Brain microvascular endothelial cell (primary cell): ENCODE data around the gene ATMIN.

Experiments
- DNase-seq: peaks from one replicate; pipeline ENCODE4 v3.0.0-alpha.2; 2020
- H3K27ac ChIP-seq: fragments of 250-450 bp; sonication (Bioruptor Pico); 2 replicates; pipeline ENCODE4 v1.5.1; 2020; ENCODE audit warnings: mild to moderate bottlenecking, moderate library complexity
- H3K27me3 ChIP-seq: fragments of 250-450 bp; sonication (Bioruptor Pico); replicated peaks from 2 replicates; pipeline ENCODE4 v1.5.1; 2020; ENCODE audit warnings: mild to moderate bottlenecking
- H3K36me3 ChIP-seq: fragments of 250-450 bp; sonication (Bioruptor Pico); replicated peaks from 2 replicates; pipeline ENCODE4 v1.5.1; 2020; ENCODE audit warnings: mild to moderate bottlenecking
- H3K4me3 ChIP-seq: 2 replicates; pipeline ENCODE4 v1.5.1; 2011; ENCODE audit warnings: low read depth, mild to moderate bottlenecking, control low read depth, low read length, moderate library complexity
- in situ Hi-C: cut with HindIII; loops from 2 replicates; pipeline ENCODE4 v1.10.0; 2017; ENCODE audit warnings: low sequenced_read_pairs, low pct_ligation_motif_present
- TF ChIP-seq, protein P1 (sequence below): IDR thresholded peaks from 2 replicates; pipeline ENCODE4 v1.5.1; 2011; ENCODE audit warnings: low read depth, mild to moderate bottlenecking, moderate library complexity, low read length, control low read depth, inconsistent platforms; ENCODE audit errors: missing control alignments

ATMIN gene

DNA sequence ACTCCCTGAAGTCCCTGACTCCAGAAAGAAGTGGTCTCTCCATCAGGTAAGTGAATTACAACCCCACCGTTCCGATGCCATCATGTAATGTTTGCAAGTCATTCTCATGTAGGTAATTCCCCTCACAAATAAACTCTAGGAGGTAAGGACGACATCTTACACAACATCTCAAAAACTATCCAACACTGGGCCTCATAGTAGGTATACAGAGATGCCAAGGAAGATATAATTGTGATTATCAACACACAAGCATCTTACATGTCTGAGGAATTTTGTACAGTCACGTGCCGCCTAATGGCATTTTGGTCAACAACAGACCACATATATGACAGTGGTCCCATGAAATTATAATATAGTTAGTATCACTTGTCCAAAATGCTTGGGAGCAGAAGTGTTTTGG lies 53.2 kb downstream of the ATMIN start:
- Histone ChIP-seq H3K36me3 (peaks cover 6% of the 10 kb centered on the region), H3K4me3 (no peak overlapping the region), H3K27ac (no peak overlapping the region), H3K27me3 (no peaks in the 10 kb centered on the region)
- in situ Hi-C loops = no loop called here
- TF ChIP-seq, protein P1, sequence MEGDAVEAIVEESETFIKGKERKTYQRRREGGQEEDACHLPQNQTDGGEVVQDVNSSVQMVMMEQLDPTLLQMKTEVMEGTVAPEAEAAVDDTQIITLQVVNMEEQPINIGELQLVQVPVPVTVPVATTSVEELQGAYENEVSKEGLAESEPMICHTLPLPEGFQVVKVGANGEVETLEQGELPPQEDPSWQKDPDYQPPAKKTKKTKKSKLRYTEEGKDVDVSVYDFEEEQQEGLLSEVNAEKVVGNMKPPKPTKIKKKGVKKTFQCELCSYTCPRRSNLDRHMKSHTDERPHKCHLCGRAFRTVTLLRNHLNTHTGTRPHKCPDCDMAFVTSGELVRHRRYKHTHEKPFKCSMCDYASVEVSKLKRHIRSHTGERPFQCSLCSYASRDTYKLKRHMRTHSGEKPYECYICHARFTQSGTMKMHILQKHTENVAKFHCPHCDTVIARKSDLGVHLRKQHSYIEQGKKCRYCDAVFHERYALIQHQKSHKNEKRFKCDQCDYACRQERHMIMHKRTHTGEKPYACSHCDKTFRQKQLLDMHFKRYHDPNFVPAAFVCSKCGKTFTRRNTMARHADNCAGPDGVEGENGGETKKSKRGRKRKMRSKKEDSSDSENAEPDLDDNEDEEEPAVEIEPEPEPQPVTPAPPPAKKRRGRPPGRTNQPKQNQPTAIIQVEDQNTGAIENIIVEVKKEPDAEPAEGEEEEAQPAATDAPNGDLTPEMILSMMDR = no peak
- no peak for DNase-seq

DNA sequence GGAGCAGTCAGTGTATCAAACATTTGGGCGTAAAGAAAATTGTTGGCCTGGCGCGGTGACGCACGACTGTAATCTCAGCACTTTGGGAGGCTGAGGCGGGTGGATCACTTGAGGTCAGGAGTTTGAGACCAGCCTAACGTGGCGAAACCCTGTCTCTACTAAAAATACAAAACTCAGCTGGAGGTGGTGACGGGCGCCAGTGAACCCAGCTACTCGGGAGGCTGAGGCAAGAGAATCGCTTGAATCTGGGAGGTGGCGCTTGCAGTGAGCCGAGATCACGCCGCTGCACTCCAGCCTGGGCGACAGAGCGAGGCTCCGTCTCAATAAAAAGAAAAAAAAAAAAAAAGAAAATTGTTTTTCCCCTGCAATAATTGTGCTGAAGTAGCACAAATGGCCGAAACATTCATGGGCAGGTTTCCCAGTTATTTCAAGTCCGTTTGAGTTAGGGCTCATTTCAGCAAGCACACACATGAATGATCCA lies 59.2 kb downstream of the ATMIN start:
- in situ Hi-C loops = no loop called here
- Histone ChIP-seq H3K27me3 (no peaks in the 10 kb centered on the region), H3K27ac (no peak overlapping the region), H3K4me3 (peak overlapping the region; percentile 75), H3K36me3 (no peaks in the 10 kb centered on the region)
- TF ChIP-seq, protein P1 = no peak
- no peak for DNase-seq

DNA sequence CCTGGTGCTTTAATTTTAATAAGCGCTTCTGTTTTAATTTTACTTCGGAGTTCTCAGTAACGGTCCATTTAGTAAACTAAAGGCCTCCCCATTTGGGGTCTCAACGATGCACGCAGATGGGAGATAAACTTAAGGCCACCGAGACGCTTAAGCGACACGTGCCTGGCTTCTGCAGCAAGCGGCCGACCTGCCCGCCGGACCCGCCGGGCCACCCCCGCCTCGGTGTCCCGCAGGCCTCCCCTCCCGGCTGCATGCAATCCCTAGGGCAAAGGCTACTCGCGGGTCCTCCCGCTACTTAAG lies 60.0 kb downstream of the ATMIN start:
- in situ Hi-C loops = no loop called here
- H3K27me3 ChIP-seq = no peaks in the 10 kb centered on the region
- no peak for DNase-seq

DNA sequence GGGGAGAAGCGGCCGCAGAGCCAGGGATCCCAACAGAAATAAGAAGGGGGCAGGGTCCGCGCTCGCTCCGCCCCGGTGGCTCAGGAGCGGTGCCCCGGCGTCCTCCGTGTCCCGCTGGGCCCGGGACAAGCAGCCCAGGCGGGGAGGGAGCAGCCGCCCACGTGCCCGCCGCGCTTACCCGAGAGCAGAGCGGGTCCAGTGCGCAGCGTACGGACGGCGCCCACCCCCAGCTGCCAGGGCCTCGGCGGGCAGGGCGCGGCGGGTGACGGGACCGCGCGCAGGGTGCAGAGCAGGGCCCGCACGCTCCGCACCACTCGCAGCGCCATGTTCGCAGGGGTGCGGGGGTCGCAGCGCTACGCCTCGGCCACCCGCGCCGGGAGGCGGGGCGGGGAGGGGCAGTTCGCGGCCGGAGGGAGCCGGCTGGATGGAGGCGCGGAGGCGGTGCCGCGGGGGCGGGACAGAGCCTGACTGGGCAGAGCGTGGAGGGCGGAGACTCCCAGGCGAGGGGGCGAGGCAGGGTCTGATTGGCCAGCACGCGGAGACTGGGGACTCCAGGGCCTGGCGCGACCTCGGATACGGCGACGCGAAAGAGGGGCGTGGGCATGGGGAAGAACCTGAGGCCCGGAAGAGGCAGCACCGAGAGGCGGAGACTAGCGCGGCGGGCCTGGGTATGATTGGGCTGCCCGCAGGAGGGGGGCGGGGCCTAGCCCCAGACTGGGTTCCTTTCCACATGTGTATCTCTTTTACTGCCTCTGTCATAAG lies 60.5 kb downstream of the ATMIN start, which contains the start of gene GCSH:
TSS of gene GCSH (minus strand) at position 443 of the 762 bp plus-strand sequence. CDS start at position 326, 117 bp downstream.
- Histone ChIP-seq H3K27ac (peak within 1 kb of the TSS; percentile 57), H3K4me3 (peak within 1 kb of the TSS; percentile 75), H3K36me3 (no peaks in the 10 kb centered on the region), H3K27me3 (no peaks in the 10 kb centered on the region)
- in situ Hi-C loops = no loop called here
- peak; percentile 98 for DNase-seq
- TF ChIP-seq, protein P1 = no peak

More for the DNA sequence above, 60.0 kb downstream of the ATMIN start:
- H3K4me3 ChIP-seq = peak overlapping the region; percentile 75
- no peaks in the 10 kb centered on the region for H3K36me3 ChIP-seq
- TF ChIP-seq, protein P1 = no peak
- peak overlapping the region; percentile 57 for H3K27ac ChIP-seq

DNA sequence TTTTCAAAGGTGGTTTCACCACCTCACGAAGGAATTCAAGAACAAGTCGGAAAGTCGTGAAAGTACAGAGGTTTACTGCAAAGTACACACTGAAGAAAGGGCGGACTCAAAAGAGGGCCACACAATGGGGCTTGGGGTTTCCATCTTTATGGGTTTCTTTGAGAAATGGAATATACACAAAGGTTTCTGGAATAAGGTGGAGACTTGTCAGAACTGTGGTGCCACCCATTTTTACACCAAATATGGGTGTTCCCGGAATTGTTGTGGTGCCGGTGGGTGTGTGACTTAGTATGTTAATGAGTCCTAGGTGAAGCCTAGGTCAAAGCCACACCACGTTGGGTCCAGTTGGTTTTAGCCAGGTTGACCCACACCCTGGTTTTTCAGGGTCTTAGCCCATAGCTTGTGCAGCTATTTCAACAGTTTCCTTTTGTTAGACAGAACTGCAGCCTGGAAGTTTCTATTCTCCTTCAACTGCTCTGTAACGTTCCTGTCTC lies 61.1 kb downstream of the ATMIN start:
- in situ Hi-C loops = no loop called here
- Histone ChIP-seq H3K27ac (no peak overlapping the region), H3K36me3 (no peaks in the 10 kb centered on the region), H3K27me3 (no peaks in the 10 kb centered on the region), H3K4me3 (no peak overlapping the region)
- DNase-seq = no peak
- TF ChIP-seq, protein P1 = no peak
